NCI-H1436 (cell line): ENCODE results near the gene OR10AG1.

Experiments
- DNase-seq: peaks from one replicate; lab custom pipeline; 2025; lab: John Stamatoyannopoulos, UW

The OR10AG1 gene

GRCh38 chr11:55969845-55970244, at the start of gene OR10AG1:
TSS of gene OR10AG1 (minus strand) at chr11:55969945. CDS start at chr11:55969907, 38 bp downstream.
- no peak for DNase-seq

- no peak for DNase-seq
Measured at GRCh38 chr11:56013805-56014204, 44.1 kb upstream of the OR10AG1 start.

- no peak for DNase-seq
Measured at GRCh38 chr11:56010716-56011115, 41.0 kb upstream of the OR10AG1 start.

GRCh38 chr11:55994525-55994924, 24.8 kb upstream of the OR10AG1 start, which contains the start of gene OR5F1:
TSS of gene OR5F1 (minus strand) at chr11:55994625. CDS start at chr11:55994625, 0 bp downstream.
- DNase-seq, result no peak

- no peak for DNase-seq
Measured at GRCh38 chr11:55970935-55971334, 1.2 kb upstream of the OR10AG1 start.

GRCh38 chr11:55967914-55968313, 1.8 kb downstream of the OR10AG1 start:
- no peak for DNase-seq

GRCh38 chr11:55966391-55966790, 3.4 kb downstream of the OR10AG1 start:
- DNase-seq, result no peak

- DNase-seq, result no peak
Measured at GRCh38 chr11:55956521-55956920, 13.2 kb downstream of the OR10AG1 start.

GRCh38 chr11:55949330-55949729, 20.4 kb downstream of the OR10AG1 start:
- DNase-seq, result no peak

GRCh38 chr11:55942785-55943392, 26.9 kb downstream of the OR10AG1 start:
- DNase-seq, result peak; percentile 2

- no peak for DNase-seq
Measured at GRCh38 chr11:55936300-55936699, 33.4 kb downstream of the OR10AG1 start, which contains the start of gene OR5I1. TSS of gene OR5I1 (minus strand) at chr11:55936400. CDS start at chr11:55936400, 0 bp downstream.

- no peak for DNase-seq
Measured at GRCh38 chr11:55920537-55920936, 49.2 kb downstream of the OR10AG1 start.
